GM21528 (cell line): ENCODE data around the gene RUNX3.
A peak's percentile ranks its signal among the peaks of the same experiment; 100 is the strongest.

Experiments
- ATAC-seq: cut with Tn5 transposase; IDR thresholded peaks from one replicate; pipeline ENCODE4 v1.9.1; 2021; ENCODE audit warnings: mild to moderate bottlenecking, moderate library complexity; ENCODE audit not compliant: unreplicated experiment, low FRiP score

The RUNX3 gene

GRCh38 chr1:24931468-24932231, 1.6 kb upstream of the RUNX3 start:
- no peak for ATAC-seq

GRCh38 chr1:24931146-24931467, 1.0 kb upstream of the RUNX3 start:
- ATAC-seq: no peak

GRCh38 chr1:24929398-24930259, 447 bp downstream of the RUNX3 start:
- ATAC-seq: peak; percentile 28

GRCh38 chr1:24928689-24929397, 1.2 kb downstream of the RUNX3 start:
- ATAC-seq: no peak

GRCh38 chr1:24927988-24928688, 1.9 kb downstream of the RUNX3 start:
- no peak for ATAC-seq

GRCh38 chr1:24927473-24927872, 2.6 kb downstream of the RUNX3 start:
- no peak for ATAC-seq

- ATAC-seq: no peak
Measured at GRCh38 chr1:24926563-24927249, 3.4 kb downstream of the RUNX3 start.

GRCh38 chr1:24925963-24926362, 4.1 kb downstream of the RUNX3 start:
- ATAC-seq: no peak

GRCh38 chr1:24925082-24925779, 4.8 kb downstream of the RUNX3 start:
- no peak for ATAC-seq

- no peak for ATAC-seq
Measured at GRCh38 chr1:24923485-24924113, 6.5 kb downstream of the RUNX3 start.

- ATAC-seq: no peak
Measured at GRCh38 chr1:24921938-24922662, 8.0 kb downstream of the RUNX3 start.

- ATAC-seq: no peak
Measured at GRCh38 chr1:24921412-24921811, 8.7 kb downstream of the RUNX3 start.

GRCh38 chr1:24920533-24920925, 9.5 kb downstream of the RUNX3 start:
- no peak for ATAC-seq

GRCh38 chr1:24919791-24920532, 10.1 kb downstream of the RUNX3 start:
- no peak for ATAC-seq

GRCh38 chr1:24918995-24919605, 11.0 kb downstream of the RUNX3 start:
- no peak for ATAC-seq

GRCh38 chr1:24918370-24918769, 11.7 kb downstream of the RUNX3 start:
- no peak for ATAC-seq

GRCh38 chr1:24917327-24918074, 12.6 kb downstream of the RUNX3 start:
- no peak for ATAC-seq
